Measurements from ENCODE around the gene MBOAT1. TPM values are rescaled to one million over a fixed set of nuclear protein-coding genes. Genes with fewer than 3 reads are reported as not detected.

Gene MBOAT1
- total and polyA plus RNA-seq, 4 experiments from 2014 or later, result 0.49 to 24.6 (median 12.5) TPM

DNA sequence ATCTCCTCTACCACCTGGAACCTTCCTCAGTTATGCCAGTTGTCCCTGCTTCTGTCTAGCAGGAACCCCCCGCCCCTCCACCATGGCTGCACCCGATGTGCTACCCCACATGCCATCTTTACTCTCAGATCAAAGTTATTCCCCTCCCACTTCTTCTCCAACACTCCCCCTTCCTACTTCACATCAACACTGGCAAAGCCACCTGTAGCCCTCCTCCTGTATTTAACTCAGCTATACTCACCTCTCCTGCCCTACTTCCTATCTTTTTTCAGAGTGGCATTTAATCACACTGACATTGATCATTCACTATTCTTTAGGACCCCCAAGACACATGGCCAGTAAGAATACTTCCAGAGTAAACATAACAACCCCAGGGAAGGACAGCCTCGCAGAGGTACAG lies 84.3 kb downstream of the MBOAT1 start:
- peaks cover 0 to 2% (median 0%) of the 10 kb centered on the region in 8 donors for H3K9me3 Mint-ChIP-seq
- H3K36me3 ChIP-seq (ENCODE audit: insufficient read depth, low read length), result peaks cover 9% of the 10 kb centered on the region
- peak overlapping the region in 3 of 7 donors; percentile 53 to 70 (median 54) for H3K27ac Mint-ChIP-seq
- no peak overlapping the region for H3K4me3 Mint-ChIP-seq
- H3K9me3 ChIP-seq (ENCODE audit: control insufficient read depth in 1 of 2, low read length in 2 of 2), result no peaks in the 10 kb centered on the region
- ChIA-PET CTCF (ENCODE audit: partially characterized antibody) (interaction anchor here (1.3 to 4.3 kb wide), 4 partner anchors 10 to 66 kb away, joined by 3 to 40 read pairs (median 8); no protein-coding TSS in a partner anchor), POLR2A (ENCODE audit: partially characterized antibody) (no interaction called here)
- H3K27me3 ChIP-seq (ENCODE audit: insufficient read depth, low read length), result no peaks in the 10 kb centered on the region
- no peak for DNase-seq
- peaks cover 36 to 41% of the 10 kb centered on the region in 2 donors for H3K36me3 Mint-ChIP-seq
- intact Hi-C loops (cut with micrococcal nuclease), result no loop called here
- no peak overlapping the region for H3K27ac ChIP-seq (ENCODE audit: low read depth, low read length)
- H3K27me3 Mint-ChIP-seq, result no peaks in the 10 kb centered on the region
- H3K4me3 ChIP-seq (ENCODE audit: low read length in 2 of 2), result no peak overlapping the region
- H3K4me1 Mint-ChIP-seq, result peaks cover 1 to 10% (median 6%) of the 10 kb centered on the region in 4 donors
- no peaks in the 10 kb centered on the region for H3K4me1 ChIP-seq (ENCODE audit: insufficient read depth, low read length)

DNA sequence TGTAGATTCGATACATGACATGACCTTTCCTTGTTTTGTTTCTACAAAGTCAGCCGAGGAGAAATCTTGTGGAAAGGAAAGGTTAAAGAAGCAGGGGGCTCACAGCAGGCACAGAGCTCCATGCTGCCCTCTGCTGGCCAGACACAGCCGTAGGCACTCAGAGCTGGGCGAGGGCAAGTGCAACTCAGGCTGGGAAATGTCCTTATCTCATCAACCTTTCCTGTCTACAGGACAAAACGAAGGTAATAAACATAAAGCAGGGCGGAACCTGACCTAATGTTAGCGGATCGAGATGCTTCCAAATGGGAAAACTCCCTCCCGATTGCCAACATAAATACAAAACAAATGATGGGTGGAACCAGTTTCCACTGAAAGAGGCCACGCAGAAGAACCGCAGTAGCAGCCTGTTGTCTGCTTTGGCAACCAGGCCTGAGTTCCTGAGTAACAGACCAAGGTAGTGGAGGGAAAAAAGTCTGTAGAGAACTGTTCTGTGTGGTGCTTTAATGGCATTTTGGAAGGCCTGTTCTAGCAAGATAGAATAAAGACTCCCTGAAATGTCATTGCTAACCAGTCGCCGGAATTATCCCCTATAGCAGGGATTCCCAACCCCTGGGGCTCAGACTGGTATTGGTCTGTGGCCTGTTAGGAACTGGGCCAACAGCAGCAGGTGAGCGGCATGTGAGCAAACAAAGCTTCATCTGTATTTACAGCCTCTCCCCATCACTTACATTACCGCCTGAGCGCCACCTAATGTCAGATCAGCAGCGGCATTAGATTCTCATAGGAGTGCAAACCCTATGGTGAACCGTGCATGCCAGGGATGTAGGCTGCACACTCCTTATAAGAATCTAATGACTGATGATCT lies 85.2 kb downstream of the MBOAT1 start:
- peak in 4 of 5 donors; percentile 27 to 45 (median 32) for DNase-seq
- no peaks in the 10 kb centered on the region for H3K9me3 ChIP-seq (ENCODE audit: control insufficient read depth in 1 of 2, low read length in 2 of 2)
- Mint-ChIP-seq H3K4me1 (peaks cover 1 to 10% (median 6%) of the 10 kb centered on the region in 4 donors), H3K36me3 (peaks cover 37 to 39% of the 10 kb centered on the region in 2 donors), H3K9me3 (no peaks in the 10 kb centered on the region), H3K27ac (peak overlapping the region in 3 of 7 donors; percentile 3 to 57 (median 38)), H3K27me3 (no peaks in the 10 kb centered on the region), H3K4me3 (no peak overlapping the region)
- no peaks in the 10 kb centered on the region for H3K4me1 ChIP-seq (ENCODE audit: insufficient read depth, low read length)
- no peaks in the 10 kb centered on the region for H3K27me3 ChIP-seq (ENCODE audit: insufficient read depth, low read length)
- CTCF ChIA-PET (ENCODE audit: partially characterized antibody), result interaction anchor here (0.8 to 4.3 kb wide), 31 partner anchors 9 to 411 kb away, joined by 3 to 40 read pairs (median 5); partner anchors contain the start of gene MBOAT1
- H3K36me3 ChIP-seq (ENCODE audit: insufficient read depth, low read length), result peaks cover 9% of the 10 kb centered on the region
- no peak overlapping the region for H3K4me3 ChIP-seq (ENCODE audit: low read length in 2 of 2)
- POLR2A ChIA-PET (ENCODE audit: partially characterized antibody), result interaction anchor here (1.6 kb wide), 1 partner anchor 86 kb away, joined by 8 read pairs; the partner anchor contains the start of gene MBOAT1
- intact Hi-C loops (cut with micrococcal nuclease), result loop anchor here (1.0 kb wide), 1 partner anchor 85 kb away; the partner anchor contains the start of gene MBOAT1
- H3K27ac ChIP-seq (ENCODE audit: low read depth, low read length), result no peak overlapping the region

DNA sequence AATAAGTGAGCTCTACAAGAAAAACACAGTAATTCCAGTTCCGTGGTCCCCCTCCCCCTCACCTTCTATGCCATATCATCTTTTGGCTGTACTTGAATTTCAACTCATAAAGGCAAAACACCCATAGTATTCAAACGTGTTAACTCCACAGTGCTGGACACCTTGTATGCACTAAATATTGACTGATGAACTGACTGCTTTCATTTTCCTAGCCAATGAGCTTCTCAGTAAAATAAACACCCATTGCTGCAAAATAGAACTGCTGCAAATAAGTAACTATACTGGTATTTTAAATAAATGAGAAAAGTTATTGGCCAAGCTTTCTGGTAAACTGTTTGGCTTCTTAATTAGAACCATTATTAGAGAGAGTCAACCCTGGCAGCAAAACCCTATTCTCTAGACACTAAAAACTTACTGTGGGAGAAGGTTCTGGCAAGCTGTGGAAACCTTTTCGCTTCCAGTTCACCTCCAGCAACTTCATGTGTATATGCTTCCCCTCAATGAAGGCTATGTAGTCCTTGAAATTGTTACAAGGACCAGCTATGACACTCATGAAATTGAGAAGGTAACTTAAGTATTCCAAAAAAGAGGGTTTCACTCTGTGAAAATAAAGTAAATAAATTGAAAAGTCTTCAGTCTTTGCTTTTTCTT lies 86.0 kb downstream of the MBOAT1 start:
- intact Hi-C loops (cut with micrococcal nuclease), result loop anchor here (1.0 kb wide), 1 partner anchor 86 kb away; the partner anchor contains the start of gene MBOAT1
- no peaks in the 10 kb centered on the region for H3K27me3 Mint-ChIP-seq
- no peak for DNase-seq
- H3K9me3 Mint-ChIP-seq, result no peaks in the 10 kb centered on the region
- ChIA-PET POLR2A (ENCODE audit: partially characterized antibody) (interaction anchor here (1.6 kb wide), 1 partner anchor 86 kb away, joined by 8 read pairs; the partner anchor contains the start of gene MBOAT1), CTCF (ENCODE audit: partially characterized antibody) (interaction anchor here (0.5 to 4.3 kb wide), 32 partner anchors 8 to 412 kb away, joined by 3 to 40 read pairs (median 5); partner anchors contain the start of gene MBOAT1)
- no peaks in the 10 kb centered on the region for H3K9me3 ChIP-seq (ENCODE audit: control insufficient read depth in 1 of 2, low read length in 2 of 2)
- H3K36me3 ChIP-seq (ENCODE audit: insufficient read depth, low read length), result peaks cover 9% of the 10 kb centered on the region
- no peak overlapping the region for H3K4me3 Mint-ChIP-seq
- H3K4me1 ChIP-seq (ENCODE audit: insufficient read depth, low read length), result no peaks in the 10 kb centered on the region
- H3K27me3 ChIP-seq (ENCODE audit: insufficient read depth, low read length), result no peaks in the 10 kb centered on the region
- H3K27ac Mint-ChIP-seq, result no peak overlapping the region
- H3K27ac ChIP-seq (ENCODE audit: low read depth, low read length), result no peak overlapping the region
- no peak overlapping the region for H3K4me3 ChIP-seq (ENCODE audit: low read length in 2 of 2)
- H3K36me3 Mint-ChIP-seq, result peaks cover 40 to 42% of the 10 kb centered on the region in 2 donors
- H3K4me1 Mint-ChIP-seq, result peaks cover 1 to 9% (median 6%) of the 10 kb centered on the region in 4 donors

DNA sequence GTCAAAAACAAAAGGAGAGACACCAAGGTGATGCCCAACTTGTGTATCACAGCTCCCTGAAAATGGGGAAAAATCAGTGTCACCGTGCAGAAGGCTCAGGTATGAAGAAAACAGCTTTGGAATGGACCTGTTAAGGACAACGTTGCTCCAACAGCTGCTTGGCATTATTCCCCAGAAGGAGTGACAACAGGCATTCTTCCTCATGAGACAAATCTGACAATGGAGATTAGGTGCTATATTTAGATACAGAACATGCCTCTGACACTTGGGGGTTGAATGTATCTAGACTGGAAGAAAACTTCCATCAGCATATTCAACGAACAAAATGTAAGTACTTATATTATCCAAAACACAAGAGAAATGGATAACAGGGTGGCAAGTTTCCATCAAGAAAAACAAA lies 87.7 kb downstream of the MBOAT1 start:
- CTCF ChIA-PET (ENCODE audit: partially characterized antibody), result interaction anchor here (1.5 to 4.3 kb wide), 3 partner anchors 9 to 405 kb away, joined by 4 to 40 read pairs (median 5); no protein-coding TSS in a partner anchor
- intact Hi-C loops (cut with micrococcal nuclease), result no loop called here
- POLR2A ChIA-PET (ENCODE audit: partially characterized antibody), result no interaction called here
- H3K4me3 Mint-ChIP-seq, result no peak overlapping the region
- Histone ChIP-seq H3K27ac (ENCODE audit: low read depth, low read length) (no peak overlapping the region), H3K36me3 (ENCODE audit: insufficient read depth, low read length) (peaks cover 9% of the 10 kb centered on the region), H3K9me3 (ENCODE audit: control insufficient read depth in 1 of 2, low read length in 2 of 2) (no peaks in the 10 kb centered on the region), H3K4me3 (ENCODE audit: low read length in 2 of 2) (no peak overlapping the region), H3K4me1 (ENCODE audit: insufficient read depth, low read length) (no peaks in the 10 kb centered on the region), H3K27me3 (ENCODE audit: insufficient read depth, low read length) (no peaks in the 10 kb centered on the region)
- H3K9me3 Mint-ChIP-seq, result no peaks in the 10 kb centered on the region
- DNase-seq, result no peak
- H3K4me1 Mint-ChIP-seq, result peaks cover 1 to 9% (median 6%) of the 10 kb centered on the region in 4 donors
- no peaks in the 10 kb centered on the region for H3K27me3 Mint-ChIP-seq
- peaks cover 39% of the 10 kb centered on the region in 2 donors for H3K36me3 Mint-ChIP-seq
- peak overlapping the region in 1 of 7 donors; percentile 36 for H3K27ac Mint-ChIP-seq

DNA sequence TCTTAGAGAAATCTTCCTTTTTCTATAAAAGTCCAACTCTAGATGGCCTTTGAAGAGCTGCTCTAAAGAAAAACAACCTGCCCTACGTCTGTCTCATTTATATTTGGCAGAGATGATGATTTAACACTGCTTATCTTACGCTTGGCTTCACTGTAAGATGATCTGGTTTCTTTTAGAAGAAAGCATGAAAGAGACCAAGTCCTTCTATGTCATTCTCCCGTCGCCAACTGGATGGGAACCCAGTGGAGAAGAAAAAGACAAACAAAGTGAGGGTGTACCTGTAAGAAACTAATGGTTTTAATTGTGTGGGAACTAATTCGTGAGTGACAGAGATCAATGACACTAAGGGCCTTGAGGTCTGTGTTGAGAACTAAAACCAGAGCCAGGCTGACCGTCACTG lies 92.8 kb downstream of the MBOAT1 start:
- Histone ChIP-seq H3K4me1 (ENCODE audit: insufficient read depth, low read length) (no peaks in the 10 kb centered on the region), H3K9me3 (ENCODE audit: control insufficient read depth in 1 of 2, low read length in 2 of 2) (no peaks in the 10 kb centered on the region), H3K27ac (ENCODE audit: low read depth, low read length) (no peak overlapping the region), H3K4me3 (ENCODE audit: low read length in 2 of 2) (no peak overlapping the region), H3K27me3 (ENCODE audit: insufficient read depth, low read length) (no peaks in the 10 kb centered on the region), H3K36me3 (ENCODE audit: insufficient read depth, low read length) (peaks cover 11% of the 10 kb centered on the region)
- Mint-ChIP-seq H3K4me1 (no peaks in the 10 kb centered on the region), H3K27me3 (no peaks in the 10 kb centered on the region), H3K27ac (peak overlapping the region in 1 of 7 donors; percentile 36), H3K4me3 (no peak overlapping the region), H3K36me3 (peaks cover 50 to 56% of the 10 kb centered on the region in 2 donors), H3K9me3 (no peaks in the 10 kb centered on the region)
- DNase-seq, result no peak
- CTCF ChIA-PET (ENCODE audit: partially characterized antibody), result interaction anchor here (2.1 kb wide), 1 partner anchor 8 kb away, joined by 10 read pairs; no protein-coding TSS in a partner anchor
- intact Hi-C loops (cut with micrococcal nuclease), result no loop called here
- POLR2A ChIA-PET (ENCODE audit: partially characterized antibody), result no interaction called here

DNA sequence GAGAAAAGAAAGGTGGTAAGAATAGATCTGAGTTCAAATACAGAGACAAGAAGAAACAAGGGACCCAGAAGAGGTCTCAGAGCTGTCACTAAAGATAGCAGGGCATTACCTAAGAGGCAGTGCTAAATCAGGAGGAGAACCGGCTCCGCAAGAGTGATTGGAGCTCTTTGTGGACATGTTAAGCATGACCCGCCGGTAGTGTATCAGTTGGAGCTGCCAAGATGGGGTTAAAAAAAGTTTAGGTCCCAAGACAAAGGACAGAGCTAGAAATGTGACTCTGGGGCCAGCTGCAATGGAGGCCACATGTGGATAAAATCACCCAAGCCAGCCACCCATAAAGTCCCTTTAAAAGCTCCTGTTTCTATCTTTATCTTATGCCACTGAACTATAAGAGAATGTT lies 93.4 kb downstream of the MBOAT1 start:
- intact Hi-C loops (cut with micrococcal nuclease), result no loop called here
- POLR2A ChIA-PET (ENCODE audit: partially characterized antibody), result no interaction called here

More for the DNA sequence above, 93.4 kb downstream of the MBOAT1 start:
- H3K36me3 Mint-ChIP-seq, result peaks cover 52 to 56% of the 10 kb centered on the region in 2 donors
- peaks cover 6% of the 10 kb centered on the region for H3K36me3 ChIP-seq (ENCODE audit: insufficient read depth, low read length)
- no peaks in the 10 kb centered on the region for H3K27me3 Mint-ChIP-seq
- no peak overlapping the region for H3K27ac ChIP-seq (ENCODE audit: low read depth, low read length)
- peak overlapping the region in 1 of 7 donors; percentile 6 for H3K27ac Mint-ChIP-seq
- CTCF ChIA-PET (ENCODE audit: partially characterized antibody), result interaction anchor here (0.9 to 2.1 kb wide), 2 partner anchors 8 to 201 kb away, joined by 3 to 10 read pairs; no protein-coding TSS in a partner anchor
- H3K4me1 ChIP-seq (ENCODE audit: insufficient read depth, low read length), result no peaks in the 10 kb centered on the region
- H3K27me3 ChIP-seq (ENCODE audit: insufficient read depth, low read length), result no peaks in the 10 kb centered on the region
- no peak overlapping the region for H3K4me3 ChIP-seq (ENCODE audit: low read length in 2 of 2)
- peaks cover 0 to under 1% (median 0%) of the 10 kb centered on the region in 8 donors for H3K9me3 Mint-ChIP-seq
- DNase-seq, result no peak
- no peak overlapping the region for H3K4me3 Mint-ChIP-seq
- H3K9me3 ChIP-seq (ENCODE audit: control insufficient read depth in 1 of 2, low read length in 2 of 2), result no peaks in the 10 kb centered on the region
- no peaks in the 10 kb centered on the region for H3K4me1 Mint-ChIP-seq

Measured in CD4-positive, alpha-beta memory T cell (primary cell).